ENCODE results near the gene PIK3C2A. TPM values are rescaled to one million over a fixed set of nuclear protein-coding genes. Genes with fewer than 3 reads are reported as not detected.

The PIK3C2A gene
- total and polyA plus RNA-seq, 2 of the 13 experiments (the other 11 are each of a cell fraction or from before 2014, with no cell fraction given): 27.5 to 49.9 TPM

DNA sequence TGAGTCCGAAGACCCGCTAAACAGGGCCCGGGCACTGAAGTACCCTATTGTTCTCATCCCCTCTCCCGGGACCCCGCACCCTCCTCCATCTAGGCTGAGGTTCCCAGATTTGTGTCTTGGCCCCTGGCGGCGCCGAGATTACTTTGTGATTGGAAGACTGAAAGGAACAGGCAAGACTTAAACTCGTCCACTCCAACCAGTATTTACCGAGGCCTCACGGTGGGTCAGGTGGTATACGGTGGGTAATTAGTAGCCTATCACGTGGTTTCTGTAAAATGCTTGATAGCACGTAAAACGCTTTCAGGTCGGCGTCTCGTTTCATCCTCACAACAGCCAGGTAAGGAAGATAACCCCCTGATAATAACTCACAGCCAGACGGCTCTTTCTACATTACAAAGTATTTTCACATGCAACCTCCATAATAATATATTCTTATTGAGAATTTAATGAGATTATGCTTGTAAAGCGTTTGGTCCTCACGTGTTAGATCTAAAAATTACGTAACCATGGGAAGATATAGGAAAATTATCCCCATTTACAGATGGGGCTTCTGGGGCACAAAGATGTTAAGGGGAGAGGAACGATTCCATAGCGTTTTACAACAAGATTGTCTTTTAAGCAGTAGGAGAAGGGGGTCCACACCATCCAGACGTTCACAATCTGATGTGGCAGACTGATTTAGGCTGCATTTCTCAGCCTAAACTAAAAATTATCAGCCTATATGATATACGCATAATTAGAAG lies 642 bp upstream of the PIK3C2A start (continued):
- TF ChIP-seq PHF5A (CRISPR knock-in tag; IDR thresholded peaks at IDR 0.05; ENCODE audit: low read depth, unreplicated experiment) (peak; percentile 12), ZNF350 (CRISPR knock-in tag; IDR thresholded peaks at IDR 0.05; ENCODE audit: borderline replicate concordance, low read depth) (0 out of 2 replicates have a peak, but pooled peaks have one; percentile 29), TCF7 (IDR thresholded peaks at IDR 0.05; ENCODE audit: low read depth) (peak; percentile 77), FOSL1 (CRISPR knock-in tag; IDR thresholded peaks at IDR 0.05; ENCODE audit: borderline replicate concordance) (no peak), HDAC6 (IDR thresholded peaks at IDR 0.05; ENCODE audit: low read depth, low read length) (no peak), ZNF329 (CRISPR knock-in tag; IDR thresholded peaks at IDR 0.05; ENCODE audit: low read depth) (0 out of 2 replicates have a peak, but pooled peaks have one; percentile 7), PPARG (CRISPR knock-in tag; conservative IDR thresholded peaks at IDR 0.05) (no peak), TEAD2 (CRISPR knock-in tag; IDR thresholded peaks at IDR 0.05) (no peak), FOXM1 (CRISPR knock-in tag; IDR thresholded peaks at IDR 0.05) (no peak), CHD4 (IDR thresholded peaks at IDR 0.05; ENCODE audit: borderline replicate concordance, low read length) (peak; percentile 50), DNMT3B (CRISPR knock-in tag; conservative IDR thresholded peaks at IDR 0.05) (no peak; the same call in 1 of the 2 replicates)
- TF ChIP-seq, protein P1, sequence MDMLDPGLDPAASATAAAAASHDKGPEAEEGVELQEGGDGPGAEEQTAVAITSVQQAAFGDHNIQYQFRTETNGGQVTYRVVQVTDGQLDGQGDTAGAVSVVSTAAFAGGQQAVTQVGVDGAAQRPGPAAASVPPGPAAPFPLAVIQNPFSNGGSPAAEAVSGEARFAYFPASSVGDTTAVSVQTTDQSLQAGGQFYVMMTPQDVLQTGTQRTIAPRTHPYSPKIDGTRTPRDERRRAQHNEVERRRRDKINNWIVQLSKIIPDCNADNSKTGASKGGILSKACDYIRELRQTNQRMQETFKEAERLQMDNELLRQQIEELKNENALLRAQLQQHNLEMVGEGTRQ (IDR thresholded peaks at IDR 0.05; ENCODE audit: low read depth, low read length): peak; percentile 95
- TF ChIP-seq, protein P1 (CRISPR knock-in tag; IDR thresholded peaks at IDR 0.05; ENCODE audit: borderline replicate concordance): peak; percentile 92; the same call in 1 of the 2 replicates
- TF ChIP-seq, protein P2, sequence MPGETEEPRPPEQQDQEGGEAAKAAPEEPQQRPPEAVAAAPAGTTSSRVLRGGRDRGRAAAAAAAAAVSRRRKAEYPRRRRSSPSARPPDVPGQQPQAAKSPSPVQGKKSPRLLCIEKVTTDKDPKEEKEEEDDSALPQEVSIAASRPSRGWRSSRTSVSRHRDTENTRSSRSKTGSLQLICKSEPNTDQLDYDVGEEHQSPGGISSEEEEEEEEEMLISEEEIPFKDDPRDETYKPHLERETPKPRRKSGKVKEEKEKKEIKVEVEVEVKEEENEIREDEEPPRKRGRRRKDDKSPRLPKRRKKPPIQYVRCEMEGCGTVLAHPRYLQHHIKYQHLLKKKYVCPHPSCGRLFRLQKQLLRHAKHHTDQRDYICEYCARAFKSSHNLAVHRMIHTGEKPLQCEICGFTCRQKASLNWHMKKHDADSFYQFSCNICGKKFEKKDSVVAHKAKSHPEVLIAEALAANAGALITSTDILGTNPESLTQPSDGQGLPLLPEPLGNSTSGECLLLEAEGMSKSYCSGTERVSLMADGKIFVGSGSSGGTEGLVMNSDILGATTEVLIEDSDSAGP (CRISPR knock-in tag; IDR thresholded peaks at IDR 0.05; ENCODE audit: borderline replicate concordance): no peak

All from HepG2 (cell line).